Epithelial cell of proximal tubule (primary cell): Measurements from ENCODE around the gene CACNA1S. TPM values are rescaled to one million over a fixed set of nuclear protein-coding genes. Genes with fewer than 3 reads are reported as not detected.

Experiments
- DNase-seq: peaks from one replicate; pipeline ENCODE4 v3.0.0-alpha.2; 2011; ENCODE audit warnings: low read depth
- H3K4me3 ChIP-seq: 2 replicates; pipeline ENCODE4 v1.5.1; 2011; ENCODE audit warnings: low read depth, mild to moderate bottlenecking, low read length
- total RNA-seq: library from RNA; depleted of rRNA; stranded (reverse); fragments of >200 nt; gene quantifications from 2 replicates; pipeline ENCODE4 v1.2.3, GENCODE V29; 2015
- TF ChIP-seq, protein P1 (sequence below): conservative IDR thresholded peaks from 2 replicates; pipeline ENCODE4 v1.5.1; 2012; ENCODE audit warnings: low read depth, mild to moderate bottlenecking, low read length

CACNA1S gene
- total RNA-seq, 1 donor from 2014 or later, result not detected

DNA sequence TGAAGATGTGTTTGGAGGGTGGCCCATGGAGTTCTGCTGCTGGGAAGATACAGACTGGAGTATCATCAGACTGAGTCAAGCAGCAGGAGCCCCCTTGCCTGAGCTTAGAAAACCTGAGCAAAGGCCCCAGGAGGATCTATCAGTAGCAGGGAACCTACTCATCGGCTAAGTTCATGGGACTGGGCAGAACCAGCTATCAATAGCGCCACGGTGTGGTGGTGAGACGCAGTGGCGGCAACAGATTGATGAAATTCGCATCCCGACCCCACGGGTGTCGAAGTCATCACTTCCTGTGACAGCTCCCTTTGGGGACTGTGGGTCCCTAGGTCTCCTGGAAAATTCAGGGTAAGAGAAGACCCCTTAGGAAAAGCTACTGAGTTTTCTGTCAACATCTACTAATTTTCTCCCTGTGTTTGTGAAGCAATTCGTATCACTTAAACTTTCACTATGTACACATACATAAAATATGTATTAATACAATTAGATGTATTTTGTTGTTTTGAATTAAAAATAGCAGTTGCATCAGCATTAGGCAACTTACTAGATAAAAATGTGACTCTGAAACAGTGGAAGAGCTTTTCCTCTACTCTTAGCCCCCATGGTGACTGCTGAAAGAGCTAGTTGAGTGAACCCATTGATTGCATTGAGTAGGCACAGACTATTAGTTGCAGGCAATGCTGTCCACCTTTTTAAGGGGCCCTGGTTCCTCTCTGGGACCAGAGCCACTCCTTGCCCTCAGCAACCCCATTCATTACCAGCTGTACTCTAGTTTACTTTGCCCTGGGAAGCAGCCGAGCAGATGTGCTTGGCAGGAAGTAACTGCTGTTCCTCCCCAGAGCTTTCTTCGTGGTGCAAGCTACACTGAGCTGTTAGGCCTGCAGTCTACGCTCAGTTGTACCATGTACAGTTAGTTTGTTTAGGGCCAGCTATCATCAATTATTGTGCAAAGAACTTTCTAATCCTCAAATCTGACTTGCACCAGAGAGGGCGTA lies 7.3 kb upstream of the CACNA1S start:
- no peak for DNase-seq
- TF ChIP-seq, protein P1, sequence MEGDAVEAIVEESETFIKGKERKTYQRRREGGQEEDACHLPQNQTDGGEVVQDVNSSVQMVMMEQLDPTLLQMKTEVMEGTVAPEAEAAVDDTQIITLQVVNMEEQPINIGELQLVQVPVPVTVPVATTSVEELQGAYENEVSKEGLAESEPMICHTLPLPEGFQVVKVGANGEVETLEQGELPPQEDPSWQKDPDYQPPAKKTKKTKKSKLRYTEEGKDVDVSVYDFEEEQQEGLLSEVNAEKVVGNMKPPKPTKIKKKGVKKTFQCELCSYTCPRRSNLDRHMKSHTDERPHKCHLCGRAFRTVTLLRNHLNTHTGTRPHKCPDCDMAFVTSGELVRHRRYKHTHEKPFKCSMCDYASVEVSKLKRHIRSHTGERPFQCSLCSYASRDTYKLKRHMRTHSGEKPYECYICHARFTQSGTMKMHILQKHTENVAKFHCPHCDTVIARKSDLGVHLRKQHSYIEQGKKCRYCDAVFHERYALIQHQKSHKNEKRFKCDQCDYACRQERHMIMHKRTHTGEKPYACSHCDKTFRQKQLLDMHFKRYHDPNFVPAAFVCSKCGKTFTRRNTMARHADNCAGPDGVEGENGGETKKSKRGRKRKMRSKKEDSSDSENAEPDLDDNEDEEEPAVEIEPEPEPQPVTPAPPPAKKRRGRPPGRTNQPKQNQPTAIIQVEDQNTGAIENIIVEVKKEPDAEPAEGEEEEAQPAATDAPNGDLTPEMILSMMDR, result peak; percentile 81

DNA sequence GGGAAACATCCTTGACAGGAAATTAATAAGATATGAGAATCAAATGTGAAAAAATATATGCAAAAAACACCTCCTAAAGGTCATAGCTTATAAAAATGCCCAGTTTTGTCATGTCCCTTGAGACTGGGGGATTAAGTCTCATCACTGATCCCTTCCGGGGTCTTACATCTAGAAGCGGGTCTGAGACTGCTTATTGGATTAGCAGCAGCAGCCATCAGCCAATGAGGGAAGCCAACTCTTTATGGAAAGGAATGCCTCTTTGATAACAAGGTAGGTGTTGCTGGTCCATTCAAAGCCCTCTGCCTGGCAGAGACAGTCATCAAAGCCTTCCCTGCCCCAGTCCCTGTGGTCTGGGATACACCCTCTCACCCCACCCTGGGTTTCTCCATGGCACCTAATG lies 3.9 kb upstream of the CACNA1S start:
- DNase-seq, result no peak

More for the DNA sequence above, 7.3 kb upstream of the CACNA1S start:
- no peak overlapping the region for H3K4me3 ChIP-seq

DNA sequence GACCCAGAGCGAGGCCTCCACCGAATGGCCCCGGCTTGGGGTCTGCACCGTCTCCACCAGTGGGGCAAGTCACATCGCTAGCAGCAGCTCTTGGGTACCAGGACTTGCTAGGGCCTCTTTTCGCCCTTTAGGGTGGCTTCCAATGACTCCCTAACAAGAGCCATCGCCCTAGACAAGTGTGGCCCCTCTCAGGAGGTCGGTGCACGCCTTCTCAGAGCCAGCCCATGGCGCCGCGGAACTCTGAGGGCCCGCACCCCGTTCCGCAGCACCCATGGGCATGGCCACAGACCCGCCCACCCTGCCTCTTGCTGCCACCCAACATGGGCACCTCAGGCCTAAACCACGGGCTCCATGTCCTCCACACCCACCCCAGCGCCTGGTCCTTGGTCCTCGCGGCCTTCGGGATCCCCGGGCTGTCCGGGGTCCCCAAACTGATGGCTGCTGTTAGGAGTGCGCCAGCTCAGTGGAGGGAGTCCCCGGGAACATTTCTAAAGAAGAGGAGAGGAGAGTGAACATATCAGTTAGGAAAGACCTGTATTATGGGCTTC lies 3.2 kb upstream of the CACNA1S start:
- TF ChIP-seq, protein P1, result no peak
- no peak overlapping the region for H3K4me3 ChIP-seq
- DNase-seq, result no peak

More for the DNA sequence above, 3.9 kb upstream of the CACNA1S start:
- TF ChIP-seq, protein P1, result no peak
- H3K4me3 ChIP-seq, result no peak overlapping the region

DNA sequence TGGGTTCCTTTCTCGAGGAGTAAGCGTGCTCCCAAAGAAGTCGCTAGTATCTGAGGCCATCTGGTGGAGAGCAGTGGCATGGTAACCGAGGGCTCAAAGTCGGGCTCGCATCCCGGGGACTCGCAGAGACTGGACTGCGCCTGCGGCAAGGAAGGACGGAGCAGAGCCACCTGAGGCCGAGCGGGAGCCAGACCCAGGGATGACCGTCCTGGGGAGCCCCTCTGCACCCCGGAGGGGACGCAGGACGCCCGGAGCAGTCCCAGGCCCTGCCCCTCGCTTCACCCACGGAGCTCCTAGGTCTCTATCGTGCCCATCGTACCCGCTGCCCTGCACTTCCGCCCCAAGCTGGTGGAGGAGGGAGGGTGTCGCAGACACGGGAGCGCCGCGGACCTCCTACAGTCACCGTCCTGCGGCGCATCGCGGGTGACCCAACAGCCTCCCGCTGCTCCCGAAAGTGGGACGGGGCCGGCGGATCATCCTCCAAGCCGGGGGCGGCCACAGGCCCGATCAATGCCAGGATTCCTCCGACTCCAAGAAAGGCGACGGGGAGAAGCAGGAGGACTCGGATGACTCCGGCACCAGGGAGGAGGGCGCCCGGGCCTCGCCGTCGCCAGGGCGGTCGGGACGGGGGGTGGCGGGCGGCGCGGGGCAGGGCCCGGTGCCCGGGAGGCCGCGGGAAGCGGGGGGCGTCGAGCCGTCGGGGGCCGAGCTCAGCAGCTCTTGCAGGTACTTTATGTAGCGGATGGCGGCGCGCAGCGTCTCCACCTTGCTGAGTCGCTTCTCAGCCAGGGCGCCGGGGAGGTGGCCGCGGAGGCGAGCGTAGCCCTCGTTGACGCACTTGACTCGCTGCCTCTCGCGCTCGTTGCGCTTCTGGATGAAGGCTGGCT lies 2.3 kb upstream of the CACNA1S start:
- TF ChIP-seq, protein P1, result peak; percentile 83
- peak; percentile 32 for DNase-seq
- H3K4me3 ChIP-seq, result peak overlapping the region; percentile 78

DNA sequence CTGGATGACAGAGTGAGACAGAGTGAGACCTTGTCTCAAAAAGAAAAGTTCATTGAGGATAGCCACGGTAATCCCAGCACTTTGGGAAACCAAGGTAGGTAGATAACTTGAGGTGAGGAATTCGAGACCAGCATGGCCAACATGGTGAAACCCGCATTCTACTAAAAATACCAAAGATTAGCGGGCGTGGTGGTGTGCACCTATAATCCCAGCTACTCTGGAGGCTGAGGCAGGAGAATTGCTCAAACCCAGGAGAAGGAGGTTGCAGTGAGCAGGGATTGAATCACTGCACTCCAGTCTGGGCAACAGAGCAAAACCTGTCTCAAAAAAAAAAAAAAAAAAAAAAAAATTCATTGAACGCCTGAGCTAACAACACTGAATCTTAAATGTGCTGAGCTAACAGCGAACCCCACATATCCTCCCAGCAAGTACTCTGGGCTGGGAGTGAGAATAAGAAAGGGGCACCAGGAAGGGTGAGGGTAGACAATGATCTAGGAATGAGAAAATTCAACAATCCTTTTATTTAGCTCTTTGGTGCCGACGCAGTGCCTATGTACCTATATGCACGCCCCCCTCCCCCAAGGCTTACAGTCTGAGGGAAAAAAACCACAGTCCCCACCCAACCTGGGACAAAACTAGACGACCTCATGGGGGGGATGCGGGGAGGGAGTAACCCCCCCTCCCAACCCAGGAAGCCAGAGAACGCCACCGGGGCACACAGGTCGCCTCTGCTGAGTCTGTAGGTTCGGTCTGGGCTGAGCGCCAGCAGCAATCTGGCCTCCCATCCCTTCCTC lies 1.4 kb upstream of the CACNA1S start:
- peak overlapping the region; percentile 78 for H3K4me3 ChIP-seq
- DNase-seq, result no peak
- TF ChIP-seq, protein P1, result no peak

- no peak overlapping the region for H3K4me3 ChIP-seq
- DNase-seq, result no peak
- TF ChIP-seq, protein P1, result no peak
Measured at GRCh38 chr1:201112926-201113325, 700 bp upstream of the CACNA1S start.
